Vagina (tissue), 2 donors: ENCODE data around the gene BEGAIN.

Source experiments
- CTCF ChIP-seq, 3 experiments: fragments of 450-650 bp in 2 of 3; fragments of 200-600 bp in 1 of 3; sonication (generic) in 1 of 3; IDR thresholded peaks; one replicate each; pipeline ENCODE4 v1.5.1; 2017 to 2019; ENCODE audit warnings: antibody characterized with exemption in 3 of 3, mild to moderate bottlenecking in 2 of 3, moderate library complexity in 2 of 3
- POLR2A ChIP-seq, 2 donors: fragments of 450-650 bp; IDR thresholded peaks; one replicate each; pipeline ENCODE4 v1.6.1; 2017; ENCODE audit warnings: antibody characterized with exemption in 2 of 2, mild to moderate bottlenecking in 2 of 2, moderate library complexity in 2 of 2
- POLR2AphosphoS5 ChIP-seq, 2 donors: sonication (generic); formaldehyde crosslinking; IDR thresholded peaks; one replicate each; pipeline ENCODE4 v1.9.0; 2017; ENCODE audit warnings: antibody characterized with exemption in 2 of 2, mild to moderate bottlenecking in 2 of 2, low read depth in 1 of 2; ENCODE audit not compliant: insufficient read depth in 1 of 2

GRCh38 chr14:100573002-100573756 is 14.0 kb downstream of the BEGAIN start:
- no peak for TF ChIP-seq CTCF (IDR thresholded peaks at IDR 0.05)
- no peak for TF ChIP-seq POLR2A (IDR thresholded peaks at IDR 0.05)
- TF ChIP-seq POLR2AphosphoS5 (IDR thresholded peaks at IDR 0.05; ENCODE audit: insufficient read depth in 1 of 2, low read depth in 1 of 2) = no peak
